ENCODE results near the gene GCDH.
"Not testable (repeated sequence)": the region's sequence is repeated elsewhere in the genome, so short reads cannot be mapped to it uniquely, and the experiment has no call there.

The GCDH gene

DNA sequence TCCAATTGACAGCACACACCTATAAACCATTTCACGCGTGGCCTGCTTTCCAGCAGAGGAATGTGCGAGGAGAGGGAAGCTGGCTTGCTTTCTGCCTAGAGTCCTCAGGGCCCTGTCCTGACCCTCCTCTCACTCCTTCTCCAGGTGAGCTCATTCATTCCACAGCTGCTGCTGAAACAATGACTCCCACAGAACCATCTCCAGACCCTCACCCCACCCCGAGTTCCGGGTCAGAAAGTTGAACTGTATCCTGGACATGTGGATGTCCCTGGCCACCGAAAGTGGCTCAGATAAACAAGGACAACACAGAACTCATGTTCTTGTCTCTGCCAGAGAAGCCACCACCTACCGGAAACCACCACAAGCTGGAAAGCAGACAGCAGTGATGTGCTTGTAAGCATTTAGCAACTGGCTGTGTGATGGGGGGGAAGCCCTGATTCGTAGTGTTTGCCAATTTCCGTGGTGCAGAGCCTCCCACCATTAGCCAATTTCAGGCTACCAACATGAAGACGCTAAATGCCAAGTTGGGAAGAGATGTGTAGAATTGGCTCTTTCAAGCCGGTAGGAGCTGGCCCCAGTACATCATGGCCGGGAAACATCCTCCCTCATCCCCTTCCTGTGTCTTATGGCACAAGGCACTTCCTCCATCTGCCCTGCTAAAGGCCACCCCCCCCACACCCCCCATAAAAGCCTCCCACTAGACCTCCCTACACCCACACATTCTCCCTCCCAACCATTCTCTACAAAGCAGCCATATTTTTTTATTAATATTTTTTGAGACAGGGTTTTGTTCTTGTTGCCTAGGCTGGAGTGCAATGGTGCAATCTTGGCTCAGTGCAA, 23.1 kb downstream of the GCDH start:
- TF ChIP-seq, protein P1, sequence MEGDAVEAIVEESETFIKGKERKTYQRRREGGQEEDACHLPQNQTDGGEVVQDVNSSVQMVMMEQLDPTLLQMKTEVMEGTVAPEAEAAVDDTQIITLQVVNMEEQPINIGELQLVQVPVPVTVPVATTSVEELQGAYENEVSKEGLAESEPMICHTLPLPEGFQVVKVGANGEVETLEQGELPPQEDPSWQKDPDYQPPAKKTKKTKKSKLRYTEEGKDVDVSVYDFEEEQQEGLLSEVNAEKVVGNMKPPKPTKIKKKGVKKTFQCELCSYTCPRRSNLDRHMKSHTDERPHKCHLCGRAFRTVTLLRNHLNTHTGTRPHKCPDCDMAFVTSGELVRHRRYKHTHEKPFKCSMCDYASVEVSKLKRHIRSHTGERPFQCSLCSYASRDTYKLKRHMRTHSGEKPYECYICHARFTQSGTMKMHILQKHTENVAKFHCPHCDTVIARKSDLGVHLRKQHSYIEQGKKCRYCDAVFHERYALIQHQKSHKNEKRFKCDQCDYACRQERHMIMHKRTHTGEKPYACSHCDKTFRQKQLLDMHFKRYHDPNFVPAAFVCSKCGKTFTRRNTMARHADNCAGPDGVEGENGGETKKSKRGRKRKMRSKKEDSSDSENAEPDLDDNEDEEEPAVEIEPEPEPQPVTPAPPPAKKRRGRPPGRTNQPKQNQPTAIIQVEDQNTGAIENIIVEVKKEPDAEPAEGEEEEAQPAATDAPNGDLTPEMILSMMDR (IDR thresholded peaks at IDR 0.05; ENCODE audit: unreplicated experiment in 3 of 3): no peak
- peak overlapping the region; percentile 77 to 99 (median 97) for H3K27ac Mint-ChIP-seq
- H3K9me3 Mint-ChIP-seq: no peaks in the 10 kb centered on the region
- H3K27me3 Mint-ChIP-seq (ENCODE audit: low read depth): no peaks in the 10 kb centered on the region
- peak overlapping the region in 1 of 3 experiments; percentile 76 for H3K4me3 Mint-ChIP-seq
- H3K4me1 Mint-ChIP-seq: peaks cover 24% of the 10 kb centered on the region
- no peaks in the 10 kb centered on the region for H3K36me3 Mint-ChIP-seq (ENCODE audit: low read depth)

DNA sequence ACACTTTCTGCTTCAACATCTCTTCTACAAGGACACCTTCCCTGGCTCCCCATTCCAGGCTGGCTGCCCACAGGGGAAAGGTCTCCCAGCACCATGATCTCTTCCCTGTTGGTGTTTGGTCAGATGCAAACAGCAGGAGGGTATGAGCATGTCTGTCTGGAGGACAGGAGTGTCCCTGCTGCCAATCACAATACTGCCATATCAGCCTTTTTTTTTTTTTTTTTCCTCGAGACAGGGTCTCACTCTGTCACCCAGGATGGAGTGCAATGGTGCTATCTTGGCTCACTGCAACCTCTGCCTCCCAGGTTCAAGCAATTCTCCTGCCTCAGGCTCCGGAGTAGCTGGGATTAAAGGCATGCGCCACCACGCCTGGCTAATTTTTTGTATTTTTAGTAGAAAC, 24.9 kb downstream of the GCDH start:
- Mint-ChIP-seq H3K4me1 (peaks cover 23% of the 10 kb centered on the region), H3K27ac (peak overlapping the region in 1 of 3 experiments; percentile 22)
- not testable (repeated sequence) for H3K9me3 Mint-ChIP-seq; H3K4me3 Mint-ChIP-seq; H3K27me3 Mint-ChIP-seq (ENCODE audit: low read depth); H3K36me3 Mint-ChIP-seq (ENCODE audit: low read depth)

DNA sequence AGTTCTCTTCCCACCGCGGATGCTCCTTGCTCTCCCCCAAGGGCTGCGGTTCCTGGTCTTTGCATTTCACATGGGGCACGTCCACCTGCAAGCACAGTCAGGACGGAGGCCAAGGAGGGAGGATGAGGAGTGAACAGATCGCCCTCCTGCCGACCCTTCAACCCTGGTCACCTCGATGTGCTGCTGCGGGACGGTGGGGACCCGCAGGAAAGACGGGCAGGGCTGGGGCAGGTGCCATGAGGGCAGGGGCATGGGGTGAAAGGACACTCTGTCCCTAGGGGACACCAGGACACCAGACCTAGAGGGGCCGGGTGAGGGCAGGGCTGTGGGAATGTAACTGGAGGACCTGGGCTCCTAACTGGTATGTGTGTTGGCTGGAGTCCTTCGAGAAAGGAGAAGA, 27.3 kb downstream of the GCDH start:
- H3K4me1 Mint-ChIP-seq: peaks cover 10% of the 10 kb centered on the region
- no peaks in the 10 kb centered on the region for H3K9me3 Mint-ChIP-seq
- TF ChIP-seq, protein P1 (IDR thresholded peaks at IDR 0.05; ENCODE audit: unreplicated experiment in 3 of 3): no peak
- H3K27me3 Mint-ChIP-seq (ENCODE audit: low read depth): no peaks in the 10 kb centered on the region
- H3K36me3 Mint-ChIP-seq (ENCODE audit: low read depth): peaks cover 13% of the 10 kb centered on the region
- peak overlapping the region in 2 of 3 experiments; percentile 32 to 74 for H3K4me3 Mint-ChIP-seq
- no peak overlapping the region for H3K27ac Mint-ChIP-seq

DNA sequence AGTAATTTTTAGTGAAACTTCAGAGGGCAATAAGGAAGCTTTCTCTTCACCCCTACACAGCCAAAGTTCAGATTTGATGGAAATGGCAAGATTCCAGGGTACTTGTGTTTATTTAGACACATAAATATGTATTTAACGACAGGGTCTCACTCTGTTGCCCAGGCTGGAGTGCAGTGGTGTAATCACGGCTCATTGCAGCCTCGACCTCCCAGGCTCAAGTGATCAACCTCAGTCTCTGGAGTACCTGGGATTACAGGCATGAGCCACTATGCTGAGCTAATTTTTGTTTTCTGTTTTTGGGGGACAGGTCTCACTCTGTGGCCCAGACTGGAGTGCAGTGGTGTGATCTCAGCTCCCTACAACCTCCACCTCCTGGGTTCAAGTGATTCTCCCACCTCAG, 30.1 kb downstream of the GCDH start:
- no peaks in the 10 kb centered on the region for H3K27me3 Mint-ChIP-seq (ENCODE audit: low read depth)
- peak overlapping the region in 2 of 3 experiments; percentile 17 for H3K4me3 Mint-ChIP-seq
- TF ChIP-seq, protein P1 (IDR thresholded peaks at IDR 0.05; ENCODE audit: unreplicated experiment in 3 of 3): no peak
- no peaks in the 10 kb centered on the region for H3K4me1 Mint-ChIP-seq
- H3K36me3 Mint-ChIP-seq (ENCODE audit: low read depth): peaks cover 35% of the 10 kb centered on the region
- H3K9me3 Mint-ChIP-seq: no peaks in the 10 kb centered on the region
- peak overlapping the region in 2 of 3 experiments; percentile 55 for H3K27ac Mint-ChIP-seq

DNA sequence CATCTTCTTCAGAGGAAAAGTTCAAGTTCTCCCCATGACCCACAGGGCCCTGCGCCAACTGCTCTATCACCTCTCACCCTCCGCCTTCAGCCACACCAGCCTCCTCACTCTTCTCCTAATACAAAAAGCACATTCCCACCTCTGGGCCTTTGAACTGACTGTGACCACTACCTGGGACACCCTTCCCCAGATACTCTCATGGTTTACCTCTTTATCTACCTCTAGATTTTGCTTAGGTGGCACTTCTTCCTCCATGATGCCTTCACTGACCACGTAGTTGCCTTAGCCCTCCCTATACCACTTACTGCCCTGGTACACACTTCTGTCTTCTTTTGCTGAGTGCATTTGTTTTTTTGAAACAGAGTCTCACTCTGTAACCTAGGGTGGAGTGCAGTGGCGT, 32.0 kb downstream of the GCDH start:
- Mint-ChIP-seq H3K4me3 (no peak overlapping the region), H3K4me1 (no peaks in the 10 kb centered on the region), H3K9me3 (no peaks in the 10 kb centered on the region), H3K27ac (no peak overlapping the region), H3K27me3 (ENCODE audit: low read depth) (no peaks in the 10 kb centered on the region), H3K36me3 (ENCODE audit: low read depth) (peaks cover 45% of the 10 kb centered on the region)
- TF ChIP-seq, protein P1 (IDR thresholded peaks at IDR 0.05; ENCODE audit: unreplicated experiment in 3 of 3): no peak

DNA sequence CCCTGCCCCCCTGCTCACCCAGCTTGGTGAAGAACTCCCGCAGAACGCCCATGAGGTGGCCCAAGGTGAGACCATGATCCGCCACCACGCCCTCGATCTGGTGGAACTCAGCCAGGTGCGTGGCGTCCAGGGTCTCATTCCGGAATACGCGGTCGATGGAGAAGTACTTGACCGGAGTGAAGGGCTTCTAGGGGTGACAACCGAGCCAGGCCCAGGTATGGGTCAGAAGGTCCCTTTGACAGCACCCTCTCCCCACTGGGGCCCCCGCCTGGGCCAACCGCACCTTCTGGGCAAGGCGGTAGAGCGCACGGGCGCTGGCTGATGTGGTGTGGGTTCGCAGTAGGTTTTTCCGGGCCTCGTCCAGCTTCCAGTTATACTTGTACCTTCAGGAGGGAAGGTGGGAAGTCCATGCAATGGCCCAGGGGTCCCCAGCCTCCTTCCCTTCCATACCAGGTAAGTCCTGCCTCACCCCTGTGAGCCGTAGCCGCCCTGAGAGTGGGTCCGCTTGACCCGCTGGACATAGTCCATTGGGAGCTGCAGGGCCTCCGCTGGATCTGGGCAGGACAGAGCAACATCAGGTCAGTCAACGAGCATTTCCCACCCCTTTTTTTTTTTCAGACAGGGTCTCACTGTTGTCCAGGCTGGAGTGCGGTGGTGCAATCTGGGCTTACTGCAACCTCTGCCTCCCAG, 33.8 kb downstream of the GCDH start:
- Mint-ChIP-seq H3K9me3 (no peaks in the 10 kb centered on the region), H3K27ac (no peak overlapping the region), H3K27me3 (ENCODE audit: low read depth) (no peaks in the 10 kb centered on the region), H3K4me3 (no peak overlapping the region), H3K4me1 (no peaks in the 10 kb centered on the region), H3K36me3 (ENCODE audit: low read depth) (peaks cover 60% of the 10 kb centered on the region)
- TF ChIP-seq, protein P1 (IDR thresholded peaks at IDR 0.05; ENCODE audit: unreplicated experiment in 3 of 3): no peak
